Measurements from ENCODE around the gene UNK. TPM values are rescaled to one million over a fixed set of nuclear protein-coding genes. Genes with fewer than 3 reads are reported as not detected.

UNK gene
- total and polyA plus RNA-seq, 2 of the 13 experiments (the other 11 are each of a cell fraction or from before 2014, with no cell fraction given) = 31.6 to 33.0 TPM

- peak; percentile 79 for TF ChIP-seq ATF2 (CRISPR knock-in tag; IDR thresholded peaks at IDR 0.05)
- TF ChIP-seq NRL (CRISPR knock-in tag; IDR thresholded peaks at IDR 0.05; ENCODE audit: borderline replicate concordance) = peak; percentile 60; the same call in 1 of the 2 replicates
- TF ChIP-seq ZSCAN20 (CRISPR knock-in tag; IDR thresholded peaks at IDR 0.05; ENCODE audit: borderline replicate concordance) = 0 out of 2 replicates have a peak, but pooled peaks have one; percentile 53
- TF ChIP-seq ZNF615 (CRISPR knock-in tag; IDR thresholded peaks at IDR 0.05; ENCODE audit: borderline replicate concordance) = no peak
- TF ChIP-seq ZNF337 (CRISPR knock-in tag; IDR thresholded peaks at IDR 0.05; ENCODE audit: borderline replicate concordance, low read depth) = peak; percentile 90
- TF ChIP-seq NR2F6 (IDR thresholded peaks at IDR 0.05) = peak; percentile 80
- TF ChIP-seq NR2F6 (CRISPR knock-in tag; IDR thresholded peaks at IDR 0.05) = peak; percentile 93
- TF ChIP-seq ZNF780A (CRISPR knock-in tag; IDR thresholded peaks at IDR 0.05) = no peak
- TF ChIP-seq REL (CRISPR knock-in tag; conservative IDR thresholded peaks at IDR 0.05) = no peak
- peak; percentile 98 for TF ChIP-seq TARDBP (CRISPR knock-in tag; IDR thresholded peaks at IDR 0.05)
- TF ChIP-seq MLLT10 (CRISPR knock-in tag; IDR thresholded peaks at IDR 0.05) = no peak
- peak; percentile 94 for TF ChIP-seq STAT6 (CRISPR knock-in tag; IDR thresholded peaks at IDR 0.05; ENCODE audit: borderline replicate concordance)
- TF ChIP-seq ZNF232 (CRISPR knock-in tag; IDR thresholded peaks at IDR 0.05; ENCODE audit: borderline replicate concordance) = no peak; the same call in 1 of the 2 replicates
- no peak; the same call in 1 of the 2 replicates for TF ChIP-seq ZNF776 (CRISPR knock-in tag; IDR thresholded peaks at IDR 0.05)
- no peak for TF ChIP-seq HNRNPUL1 (IDR thresholded peaks at IDR 0.05; ENCODE audit: low read depth, low read length)
- TF ChIP-seq SIN3B (IDR thresholded peaks at IDR 0.05; ENCODE audit: low read length) = peak; percentile 15; the same call in 1 of the 2 replicates
- TF ChIP-seq ZBTB14 (CRISPR knock-in tag; IDR thresholded peaks at IDR 0.05) = peak; percentile 48; the same call in 1 of the 2 replicates
- TF ChIP-seq HNRNPH1 (optimal IDR thresholded peaks at IDR 0.05; ENCODE audit: low read depth, low read length) = peak; percentile 93
- peak; percentile 78 for TF ChIP-seq RBM22 (optimal IDR thresholded peaks at IDR 0.05; ENCODE audit: low read length)
- TF ChIP-seq KAT8 (CRISPR knock-in tag; IDR thresholded peaks at IDR 0.05) = peak; percentile 89
- TF ChIP-seq PCBP1 (IDR thresholded peaks at IDR 0.05; ENCODE audit: borderline replicate concordance, low read depth, low read length) = no peak
- TF ChIP-seq TEAD3 (CRISPR knock-in tag; optimal IDR thresholded peaks at IDR 0.05; ENCODE audit: borderline replicate concordance) = peak; percentile 95
- no peak; the same call in none of the 2 replicates for TF ChIP-seq FUBP1 (CRISPR knock-in tag; IDR thresholded peaks at IDR 0.05; ENCODE audit: borderline replicate concordance)
These were observed 88.1 kb downstream of the UNK start (continued) for GRCh38 chr17:75872434-75873351.

Measured in HepG2 (cell line).